Thyroid gland (tissue), 4 donors: Measurements from ENCODE around the gene C10orf62. TPM values are rescaled to one million over a fixed set of nuclear protein-coding genes. Genes with fewer than 3 reads are reported as not detected.
"Not testable (repeated sequence)": the region's sequence is repeated elsewhere in the genome, so short reads cannot be mapped to it uniquely, and the experiment has no call there.

ENCODE experiments used
- DNase-seq, 2 donors: peaks; one replicate each; pipeline ENCODE4 v3.0.0-alpha.2; 2019
- H3K27ac ChIP-seq, 3 donors: fragments of 200-600 bp; sonication (generic); 1 replicate in 2 of 3; 2 replicates in 1 of 3; pipeline ENCODE4 v1.5.1; 2016 to 2019; ENCODE audit warnings: mild to moderate bottlenecking in 1 of 3, moderate library complexity in 1 of 3
- H3K27me3 ChIP-seq: fragments of 200-600 bp; sonication (generic); one replicate; pipeline ENCODE4 v1.5.1; 2019
- H3K36me3 ChIP-seq, 2 donors: fragments of 200-600 bp; sonication (generic); one replicate each; pipeline ENCODE4 v1.5.1; 2016 to 2019
- H3K4me1 ChIP-seq, 2 donors: fragments of 200-600 bp; sonication (generic); one replicate each; pipeline ENCODE4 v1.5.1; 2017 to 2019
- H3K4me3 ChIP-seq, 3 donors: fragments of 200-600 bp; sonication (generic); replicated peaks in 1 of 3; 1 replicate in 2 of 3; 2 replicates in 1 of 3; pipeline ENCODE4 v1.5.1; 2016; ENCODE audit warnings: mild to moderate bottlenecking in 1 of 3
- H3K9me3 ChIP-seq: fragments of 200-600 bp; sonication (generic); one replicate; pipeline ENCODE4 v1.5.1; 2017
- CTCF ChIP-seq, 6 experiments: fragments of 200-600 bp in 3 of 6; fragments of 450-650 bp in 3 of 6; sonication (generic) in 3 of 6; IDR thresholded peaks; one replicate each; pipeline ENCODE4 v1.5.1; 2016 to 2019; ENCODE audit warnings: antibody characterized with exemption in 6 of 6, mild to moderate bottlenecking in 2 of 6, inconsistent platforms in 1 of 6, moderate library complexity in 1 of 6
- POLR2A ChIP-seq, 2 donors: fragments of 450-650 bp; IDR thresholded peaks; one replicate each; pipeline ENCODE4 v1.6.1; 2017; ENCODE audit warnings: antibody characterized with exemption in 2 of 2, mild to moderate bottlenecking in 2 of 2, moderate library complexity in 1 of 2
- WGBS, 2 donors: methylation state at CpG; one replicate each; pipeline ENCODE4 v1.1.5; 2017; 5-methylcytosine and 5-hydroxymethylcytosine counted together
- intact Hi-C: fragments of 100-400 bp; cut with DNase I; formaldehyde crosslinking; loops from one replicate; pipeline ENCODE4 v1.15.1; 2023
- total RNA-seq, 4 donors: library from RNA; depleted of rRNA; stranded (reverse); fragments of >200 nt; gene quantifications; one replicate each; pipeline ENCODE4 v1.2.3, GENCODE V29; 2016

Gene C10orf62
- total RNA-seq, 4 donors from 2014 or later, result 1.0 to 1.1 TPM; not detected in 2

- WGBS, 2 donors, result 90 to 91% methylated on average over 12 of the region's 12 CpGs
- H3K27ac ChIP-seq, DNase-seq, H3K27me3 ChIP-seq, H3K36me3 ChIP-seq, intact Hi-C loops, H3K9me3 ChIP-seq, H3K4me1 ChIP-seq, H3K4me3 ChIP-seq: not testable (repeated sequence)
Observed at GRCh38 chr10:97561386-97562077, 28.0 kb upstream of the C10orf62 start.

GRCh38 chr10:97562329-97562728 is 27.2 kb upstream of the C10orf62 start:
- 95 to 96% methylated on average over 5 of the region's 5 CpGs for whole genome bisulfite sequencing, 2 donors
- H3K9me3 ChIP-seq, intact Hi-C loops, DNase-seq, H3K36me3 ChIP-seq, H3K27ac ChIP-seq, H3K4me3 ChIP-seq, H3K4me1 ChIP-seq, H3K27me3 ChIP-seq: not testable (repeated sequence)

GRCh38 chr10:97563337-97563736 is 26.2 kb upstream of the C10orf62 start:
- no peak overlapping the region for H3K4me3 ChIP-seq
- H3K27me3 ChIP-seq, result no peaks in the 10 kb centered on the region
- DNase-seq, result no peak
- TF ChIP-seq POLR2A (IDR thresholded peaks at IDR 0.05), result no peak
- no peak for TF ChIP-seq CTCF (IDR thresholded peaks at IDR 0.05)
- no peaks in the 10 kb centered on the region for H3K36me3 ChIP-seq
- H3K9me3 ChIP-seq, result no peaks in the 10 kb centered on the region
- intact Hi-C loops, result no loop called here
- H3K4me1 ChIP-seq, result no peaks in the 10 kb centered on the region
- no peak overlapping the region for H3K27ac ChIP-seq
- 95 to 97% methylated on average over 4 of the region's 4 CpGs for WGBS, 2 donors

- no peak for DNase-seq
- peaks cover 0 to 5% of the 10 kb centered on the region in 2 donors for H3K36me3 ChIP-seq
- no peak for TF ChIP-seq POLR2A (IDR thresholded peaks at IDR 0.05)
- no peak for TF ChIP-seq CTCF (IDR thresholded peaks at IDR 0.05)
- no peak overlapping the region for H3K4me3 ChIP-seq
- H3K9me3 ChIP-seq, result no peaks in the 10 kb centered on the region
- WGBS, 2 donors, result 95 to 96% methylated on average over 4 of the region's 4 CpGs
- H3K27me3 ChIP-seq, result no peaks in the 10 kb centered on the region
- intact Hi-C loops, result no loop called here
- H3K27ac ChIP-seq, result no peak overlapping the region
- H3K4me1 ChIP-seq, result no peaks in the 10 kb centered on the region
Observed at GRCh38 chr10:97564776-97565175, 24.7 kb upstream of the C10orf62 start.

GRCh38 chr10:97566336-97566996 is 23.1 kb upstream of the C10orf62 start:
- 98 to 100% methylated on average over 2 of the region's 2 CpGs for WGBS, 2 donors
- Histone ChIP-seq H3K4me3 (no peak overlapping the region), H3K27ac (no peak overlapping the region), H3K9me3 (no peaks in the 10 kb centered on the region), H3K27me3 (no peaks in the 10 kb centered on the region), H3K36me3 (peaks cover 3 to 16% of the 10 kb centered on the region in 2 donors), H3K4me1 (no peaks in the 10 kb centered on the region)
- no peak for DNase-seq
- TF ChIP-seq CTCF (IDR thresholded peaks at IDR 0.05) (no peak), POLR2A (IDR thresholded peaks at IDR 0.05) (no peak)
- intact Hi-C loops, result no loop called here

GRCh38 chr10:97567891-97568290 is 21.6 kb upstream of the C10orf62 start:
- Histone ChIP-seq H3K27ac (no peak overlapping the region), H3K36me3 (peaks cover 3 to 16% of the 10 kb centered on the region in 2 donors), H3K4me3 (no peak overlapping the region), H3K4me1 (peaks cover 6 to 8% of the 10 kb centered on the region in 2 donors), H3K27me3 (no peaks in the 10 kb centered on the region), H3K9me3 (no peaks in the 10 kb centered on the region)
- DNase-seq, result no peak
- WGBS, 2 donors, result 90 to 94% methylated on average over 14 to 15 of the region's 15 CpGs
- intact Hi-C loops, result no loop called here
- no peak for TF ChIP-seq POLR2A (IDR thresholded peaks at IDR 0.05)
- TF ChIP-seq CTCF (IDR thresholded peaks at IDR 0.05), result no peak
